GM18526 (cell line): ENCODE results near the gene KNDC1.

Experiments
- POLR2A ChIP-seq: IDR thresholded peaks from 3 replicates; pipeline ENCODE4 v1.6.1; 2011; ENCODE audit not compliant: insufficient read length; ENCODE audit errors: extremely low read depth

KNDC1 gene

GRCh38 chr10:133162178-133162909 lies 2.3 kb downstream of the KNDC1 start:
- no peak for TF ChIP-seq POLR2A

- TF ChIP-seq POLR2A: no peak
Measured at GRCh38 chr10:133162910-133163856, 3.2 kb downstream of the KNDC1 start.

- TF ChIP-seq POLR2A: no peak
Measured at GRCh38 chr10:133163889-133164815, 4.1 kb downstream of the KNDC1 start.

GRCh38 chr10:133164816-133165555 lies 5.0 kb downstream of the KNDC1 start:
- no peak for TF ChIP-seq POLR2A

DNA sequence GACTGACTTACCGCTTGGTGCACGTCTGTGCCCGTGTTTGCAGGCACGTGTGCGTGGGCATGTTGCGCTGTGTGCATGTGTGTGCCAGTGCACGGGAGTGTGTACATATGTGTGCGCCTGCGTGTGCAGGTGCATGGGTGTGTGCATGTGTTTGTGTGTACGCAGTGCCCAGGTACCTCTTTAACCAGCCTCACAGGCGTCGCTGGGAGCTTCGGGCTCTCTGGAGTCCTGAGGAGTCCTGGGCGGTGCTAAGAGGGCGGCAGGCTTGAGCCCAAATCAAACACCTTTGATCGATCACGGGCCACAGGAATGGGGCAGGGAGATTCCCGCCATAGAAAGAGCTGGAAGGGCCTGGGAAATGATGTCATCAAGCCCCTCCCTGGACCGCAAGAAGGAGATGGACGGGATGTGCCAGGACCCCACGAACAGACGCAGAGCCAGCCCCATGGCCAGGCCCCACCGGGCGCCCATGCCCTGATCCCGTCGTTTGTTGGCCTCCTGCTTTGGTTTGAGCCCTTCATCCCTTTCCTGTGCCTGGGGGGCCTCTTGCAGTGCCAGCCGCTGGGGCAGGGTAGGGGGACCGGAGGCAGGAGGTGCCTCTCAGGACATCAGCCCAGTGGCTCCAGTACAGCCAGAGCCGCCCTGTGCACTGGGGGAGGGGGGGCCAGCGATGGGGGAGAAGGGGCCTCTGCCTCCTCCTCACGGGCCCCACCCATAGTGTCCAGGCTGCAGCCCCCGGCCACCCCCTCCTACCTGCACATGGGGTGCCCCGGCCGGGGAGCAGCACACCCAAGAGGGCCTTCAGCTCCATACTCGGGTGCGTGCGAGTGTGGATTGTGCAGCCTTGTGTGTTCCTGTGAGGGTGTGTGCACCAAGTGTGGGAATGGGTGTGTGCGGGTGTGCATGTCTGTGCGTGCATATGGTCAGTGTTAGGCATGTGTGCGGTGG lies 5.8 kb downstream of the KNDC1 start:
- TF ChIP-seq POLR2A: no peak

DNA sequence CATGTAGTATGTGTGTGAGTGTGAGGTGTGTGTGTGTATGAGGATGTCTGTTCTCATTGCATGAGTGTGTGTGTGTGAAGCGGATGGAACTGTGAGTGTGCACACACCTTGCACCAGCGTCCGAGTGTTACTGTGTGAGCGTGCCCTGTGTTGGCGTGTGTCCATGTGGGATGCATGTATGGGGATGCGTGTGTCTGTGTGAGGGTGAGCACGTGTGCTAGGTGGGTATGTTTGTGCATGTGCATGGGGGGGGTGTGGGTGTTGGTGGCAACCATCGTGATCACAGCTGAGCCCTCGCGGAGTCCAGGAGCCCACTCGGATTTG lies 6.4 kb downstream of the KNDC1 start:
- TF ChIP-seq POLR2A: no peak

DNA sequence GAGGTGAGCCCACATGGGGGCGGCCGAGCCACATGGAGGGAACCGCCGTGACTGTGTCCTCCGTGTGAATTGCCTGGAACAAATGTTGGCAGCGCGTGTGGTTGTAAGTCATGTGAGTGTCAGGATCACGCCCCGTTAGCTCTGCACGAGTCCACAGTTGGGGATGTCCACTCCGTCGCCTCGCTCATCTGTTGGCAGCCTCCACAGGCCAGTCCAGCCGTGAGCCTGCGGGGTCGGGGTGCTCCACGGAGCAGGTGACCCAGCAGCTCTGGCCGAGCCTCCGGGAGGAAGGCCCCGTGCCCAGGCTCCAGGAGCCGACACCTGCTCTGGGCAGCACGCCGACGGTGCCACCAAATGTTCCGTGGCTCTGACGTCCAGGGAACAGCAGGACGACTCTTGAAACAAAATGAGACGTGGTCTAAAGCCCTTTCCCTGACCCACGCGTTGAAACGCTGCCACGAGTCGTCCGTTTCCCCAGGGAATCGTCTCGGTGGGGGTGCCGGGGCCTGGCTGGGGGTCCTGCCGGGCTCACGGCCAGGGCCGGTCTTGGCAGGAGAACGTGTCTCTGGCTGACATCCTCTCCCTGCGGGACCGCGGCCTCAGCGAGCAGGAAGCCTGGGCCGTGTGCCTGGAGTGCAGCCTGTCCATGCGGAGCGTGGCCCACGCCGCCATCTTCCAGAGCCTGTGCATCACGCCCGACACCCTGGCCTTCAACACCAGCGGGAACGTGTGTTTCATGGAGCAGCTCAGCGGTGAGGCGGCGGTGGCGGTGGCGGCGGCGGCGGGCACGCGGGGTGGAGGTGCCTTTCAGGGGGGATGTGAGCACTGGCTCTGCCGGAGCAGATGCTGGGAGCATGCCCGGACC lies 7.0 kb downstream of the KNDC1 start:
- TF ChIP-seq POLR2A: no peak

DNA sequence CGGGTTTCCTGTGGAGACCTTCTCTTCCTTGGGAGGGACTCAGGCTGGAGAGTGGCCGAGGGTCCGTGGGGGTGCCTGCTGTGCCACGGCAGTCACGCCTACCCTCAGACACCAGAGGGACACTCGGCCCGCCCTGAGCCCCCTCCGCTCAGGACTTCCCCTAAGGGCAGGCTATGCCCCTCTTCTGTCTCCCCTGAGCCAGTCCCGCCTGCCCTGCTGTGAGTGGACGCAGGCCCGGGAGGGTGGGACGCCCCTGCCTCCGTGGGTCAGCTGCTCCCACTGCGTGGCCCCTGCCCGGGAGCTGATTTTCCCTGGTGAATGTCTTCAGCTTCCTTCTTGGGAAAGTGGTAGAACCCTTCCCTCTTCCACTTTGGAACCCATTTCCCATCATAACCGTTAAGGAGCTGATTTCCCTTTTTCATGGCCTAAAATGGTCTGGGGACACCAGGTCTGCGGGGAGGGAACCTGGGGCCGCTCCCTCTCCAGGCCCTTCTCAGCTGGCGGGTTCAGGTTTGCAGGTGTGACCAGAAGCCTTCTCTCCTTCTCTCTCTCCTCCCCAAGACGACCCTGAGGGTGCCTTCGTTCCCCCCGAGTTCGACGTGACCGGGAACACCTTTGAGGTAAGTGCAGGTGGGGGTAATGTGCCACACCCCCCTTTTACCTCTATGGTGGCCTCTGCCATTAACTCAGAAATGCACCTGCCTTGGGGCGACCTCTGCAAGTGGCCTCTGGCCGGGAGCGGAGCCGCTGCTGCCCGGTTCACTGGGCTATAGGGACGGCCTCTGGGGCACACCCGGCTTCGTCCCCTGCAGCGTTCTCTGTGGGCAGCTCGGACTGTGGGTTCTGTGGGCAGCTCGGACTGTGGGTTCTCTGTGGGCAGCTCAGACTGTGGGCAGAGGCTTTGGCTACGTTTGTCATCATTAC lies 7.9 kb downstream of the KNDC1 start:
- no peak for TF ChIP-seq POLR2A

- TF ChIP-seq POLR2A: no peak
Measured at GRCh38 chr10:133168617-133169031, 8.6 kb downstream of the KNDC1 start.

GRCh38 chr10:133169173-133169947 lies 9.3 kb downstream of the KNDC1 start:
- TF ChIP-seq POLR2A: no peak

- no peak for TF ChIP-seq POLR2A
Measured at GRCh38 chr10:133170092-133170491, 10.1 kb downstream of the KNDC1 start.
